EH (cell line): ENCODE data around the gene PCIF1.
A peak's percentile ranks its signal among the peaks of the same experiment; 100 is the strongest.
"Not testable (repeated sequence)": the region's sequence is repeated elsewhere in the genome, so short reads cannot be mapped to it uniquely, and the experiment has no call there.

ENCODE experiments used
- DNase-seq: peaks from one replicate; pipeline ENCODE4 v3.0.0-alpha.2; 2015; ENCODE audit warnings: low read depth

The PCIF1 gene

GRCh38 chr20:45967551-45968080, 33.1 kb downstream of the PCIF1 start:
- no peak for DNase-seq

GRCh38 chr20:45968081-45968671, 33.7 kb downstream of the PCIF1 start:
- DNase-seq = no peak

- peak; percentile 71 for DNase-seq
These were observed 34.6 kb downstream of the PCIF1 start for GRCh38 chr20:45968801-45969711.

GRCh38 chr20:45969712-45970634, 35.5 kb downstream of the PCIF1 start:
- peak; percentile 73 for DNase-seq

GRCh38 chr20:45970646-45971424, 36.4 kb downstream of the PCIF1 start:
- DNase-seq = peak; percentile 41

GRCh38 chr20:45971425-45971674, 36.9 kb downstream of the PCIF1 start:
- DNase-seq = no peak

GRCh38 chr20:45971675-45972499, 37.4 kb downstream of the PCIF1 start, which contains the start of gene ZNF335:
TSS of gene ZNF335 (minus strand) at chr20:45972203. CDS start at chr20:45971410, 793 bp downstream.
- peak; percentile 94 for DNase-seq

GRCh38 chr20:45972500-45973183, 38.2 kb downstream of the PCIF1 start:
- peak; percentile 95 for DNase-seq

GRCh38 chr20:45974896-45975565, 40.5 kb downstream of the PCIF1 start:
- peak; percentile 36 for DNase-seq

- no peak for DNase-seq
These were observed 41.2 kb downstream of the PCIF1 start for GRCh38 chr20:45975686-45976085.

- no peak for DNase-seq
These were observed 41.6 kb downstream of the PCIF1 start for GRCh38 chr20:45976086-45976485.

GRCh38 chr20:45981261-45981660, 46.8 kb downstream of the PCIF1 start:
- DNase-seq = no peak

GRCh38 chr20:45983279-45983743, 48.8 kb downstream of the PCIF1 start:
- DNase-seq = no peak

GRCh38 chr20:45985573-45985972, 51.1 kb downstream of the PCIF1 start:
- peak; percentile 36 for DNase-seq

- DNase-seq = peak; percentile 57
These were observed 52.8 kb downstream of the PCIF1 start for GRCh38 chr20:45987108-45987780.

GRCh38 chr20:45988830-45989229, 54.3 kb downstream of the PCIF1 start:
- not testable (repeated sequence) for DNase-seq

- no peak for DNase-seq
These were observed 57.1 kb downstream of the PCIF1 start for GRCh38 chr20:45991616-45992015.

- DNase-seq = peak; percentile 45
These were observed 58.9 kb downstream of the PCIF1 start for GRCh38 chr20:45993197-45993951.
